PC-3 (cell line): Measurements from ENCODE around the gene NANOS3. TPM values are rescaled to one million over a fixed set of nuclear protein-coding genes. Genes with fewer than 3 reads are reported as not detected.

Experiments
- ATAC-seq: fragments of 200-7000 bp; cut with Tn5 transposase; 2 replicates; pipeline ENCODE4 v1.9.1; 2020; ENCODE audit warnings: mild to moderate bottlenecking, moderate library complexity
- BruUV-seq: library from RNA; stranded (reverse); fragments of 400-500 nt; replicated peaks from 2 replicates; lab custom pipeline; 2021; lab: Mats Ljungman, UMichigan
- CTCF ChIA-PET: fragments of 300-600 bp; sonication (Branson Sonifier 250); formaldehyde crosslinking; loops from one replicate; lab custom pipeline; 2022; ENCODE audit warnings: antibody characterized with exemption; lab: Charles Lee
- POLR2A ChIA-PET: fragments of 300-600 bp; sonication (Branson Sonifier 250); formaldehyde crosslinking; loops from one replicate; lab custom pipeline; 2022; ENCODE audit warnings: antibody characterized with exemption; ENCODE audit not compliant: unreplicated experiment; lab: Charles Lee
- DNase-seq: peaks from one replicate; pipeline ENCODE4 v3.0.0-alpha.2; 2015
- H2AFZ ChIP-seq: fragments of 300-600 bp; sonication (generic); 2 replicates; pipeline ENCODE4 v1.6.0; 2016; ENCODE audit warnings: antibody characterized with exemption, low read length
- H3F3A ChIP-seq: fragments of 300-600 bp; sonication (generic); one replicate; pipeline ENCODE4 v1.6.0; 2017; ENCODE audit warnings: antibody characterized with exemption, low read length, control low read depth, mild to moderate bottlenecking; ENCODE audit not compliant: unreplicated experiment
- H3K27ac ChIP-seq: fragments of 300-600 bp; sonication (generic); 2 replicates; pipeline ENCODE4 v1.5.1; 2016; ENCODE audit warnings: mild to moderate bottlenecking, low read length
- H3K27me3 ChIP-seq: fragments of 300-600 bp; sonication (generic); 2 replicates; pipeline ENCODE4 v1.6.1; 2016; ENCODE audit warnings: low read length, mixed read lengths
- H3K36me3 ChIP-seq: fragments of 300-600 bp; sonication (generic); 2 replicates; pipeline ENCODE4 v1.6.1; 2016; ENCODE audit warnings: low read depth, mixed run types, low read length, mixed read lengths
- H3K4me1 ChIP-seq: fragments of 300-600 bp; sonication (generic); 2 replicates; pipeline ENCODE4 v1.5.1; 2016; ENCODE audit warnings: low read length; ENCODE audit not compliant: insufficient read depth
- H3K4me2 ChIP-seq: fragments of 300-600 bp; sonication (generic); 2 replicates; pipeline ENCODE4 v1.6.0; 2016; ENCODE audit warnings: low read length
- H3K4me3 ChIP-seq: fragments of 300-600 bp; sonication (generic); 2 replicates; pipeline ENCODE4 v1.5.1; 2016; ENCODE audit warnings: mild to moderate bottlenecking, low read length, mixed read lengths
- H3K79me2 ChIP-seq: fragments of 300-600 bp; sonication (generic); 2 replicates; pipeline ENCODE4 v1.6.1; 2017; ENCODE audit warnings: low read length, mixed read lengths
- H3K9ac ChIP-seq: fragments of 300-600 bp; sonication (generic); 2 replicates; pipeline ENCODE4 v1.6.0; 2016; ENCODE audit warnings: mild to moderate bottlenecking, low read length
- H3K9me2 ChIP-seq: fragments of 300-600 bp; sonication (generic); replicated peaks from 2 replicates; pipeline ENCODE4 v1.6.1; 2016; ENCODE audit warnings: mixed run types, low read length, mixed read lengths
- H3K9me3 ChIP-seq: fragments of 300-600 bp; sonication (generic); 2 replicates; pipeline ENCODE4 v1.6.1; 2016; ENCODE audit warnings: low read length, mixed read lengths
- H4K20me1 ChIP-seq: fragments of 300-600 bp; sonication (generic); 2 replicates; pipeline ENCODE4 v1.6.1; 2016; ENCODE audit warnings: low read length, mixed read lengths
- EZH2 ChIP-seq: fragments of 300-600 bp; sonication (generic); IDR thresholded peaks from one replicate; pipeline ENCODE4 v1.6.1; 2017; ENCODE audit warnings: antibody characterized with exemption, mild to moderate bottlenecking, low read length; ENCODE audit not compliant: unreplicated experiment
- EZH2phosphoT487 ChIP-seq: fragments of 300-600 bp; sonication (generic); IDR thresholded peaks from 2 replicates; pipeline ENCODE4 v1.6.1; 2018; ENCODE audit warnings: mild to moderate bottlenecking, antibody characterized with exemption, low read length, borderline replicate concordance
- intact Hi-C: fragments of 100-400 bp; cut with micrococcal nuclease; formaldehyde crosslinking; loops from 2 replicates; pipeline ENCODE4 v1.9.0; 2023
- total RNA-seq: library from RNA; depleted of rRNA; stranded (reverse); fragments of >200 nt; gene quantifications from 2 replicates; pipeline ENCODE4 v1.2.3, GENCODE V29; 2014
- TF ChIP-seq, protein P1 (sequence below): fragments of 300-600 bp; sonication (generic); conservative IDR thresholded peaks from 2 replicates; pipeline ENCODE4 v1.5.1; 2017; ENCODE audit warnings: antibody characterized with exemption, low read depth, mild to moderate bottlenecking, low read length

Gene NANOS3
- total RNA-seq, 1 experiment from 2014 or later: 1.7 TPM

DNA sequence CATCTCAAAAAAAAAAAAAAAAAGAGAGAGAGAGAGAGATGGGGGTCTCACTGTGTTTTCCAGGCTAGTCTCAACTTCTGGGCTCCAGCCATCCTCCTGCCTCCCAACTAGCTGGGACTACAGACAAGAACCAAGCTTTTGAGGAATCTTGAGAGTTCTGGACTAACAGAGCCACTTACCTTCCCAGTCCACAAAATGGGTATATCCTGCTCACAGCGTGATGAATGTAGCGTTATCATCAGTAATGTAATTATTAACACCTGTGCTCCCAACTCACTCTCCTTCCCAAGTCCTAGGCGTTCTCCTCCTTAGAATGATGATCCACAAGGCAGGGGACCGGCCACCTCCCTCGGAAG lies 4.6 kb upstream of the NANOS3 start:
- intact Hi-C loops: no loop called here
- H3K9me3 ChIP-seq: no peaks in the 10 kb centered on the region
- no peaks in the 10 kb centered on the region for H3F3A ChIP-seq
- H3K4me1 ChIP-seq: no peaks in the 10 kb centered on the region
- no peak overlapping the region for H3K4me2 ChIP-seq
- H2AFZ ChIP-seq: no peak overlapping the region
- TF ChIP-seq EZH2: no peak
- TF ChIP-seq, protein P1, sequence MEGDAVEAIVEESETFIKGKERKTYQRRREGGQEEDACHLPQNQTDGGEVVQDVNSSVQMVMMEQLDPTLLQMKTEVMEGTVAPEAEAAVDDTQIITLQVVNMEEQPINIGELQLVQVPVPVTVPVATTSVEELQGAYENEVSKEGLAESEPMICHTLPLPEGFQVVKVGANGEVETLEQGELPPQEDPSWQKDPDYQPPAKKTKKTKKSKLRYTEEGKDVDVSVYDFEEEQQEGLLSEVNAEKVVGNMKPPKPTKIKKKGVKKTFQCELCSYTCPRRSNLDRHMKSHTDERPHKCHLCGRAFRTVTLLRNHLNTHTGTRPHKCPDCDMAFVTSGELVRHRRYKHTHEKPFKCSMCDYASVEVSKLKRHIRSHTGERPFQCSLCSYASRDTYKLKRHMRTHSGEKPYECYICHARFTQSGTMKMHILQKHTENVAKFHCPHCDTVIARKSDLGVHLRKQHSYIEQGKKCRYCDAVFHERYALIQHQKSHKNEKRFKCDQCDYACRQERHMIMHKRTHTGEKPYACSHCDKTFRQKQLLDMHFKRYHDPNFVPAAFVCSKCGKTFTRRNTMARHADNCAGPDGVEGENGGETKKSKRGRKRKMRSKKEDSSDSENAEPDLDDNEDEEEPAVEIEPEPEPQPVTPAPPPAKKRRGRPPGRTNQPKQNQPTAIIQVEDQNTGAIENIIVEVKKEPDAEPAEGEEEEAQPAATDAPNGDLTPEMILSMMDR: no peak
- TF ChIP-seq EZH2phosphoT487: no peak
- H3K9ac ChIP-seq: no peak overlapping the region
- no peaks in the 10 kb centered on the region for H3K27me3 ChIP-seq
- ChIA-PET POLR2A (no interaction called here), CTCF (no interaction called here)
- ATAC-seq (no peak), DNase-seq (no peak)
- no peaks in the 10 kb centered on the region for H3K9me2 ChIP-seq
- H4K20me1 ChIP-seq: no peaks in the 10 kb centered on the region
- no peak overlapping the region for H3K27ac ChIP-seq
- no TSS peak for BruUV-seq
- H3K36me3 ChIP-seq: no peaks in the 10 kb centered on the region
- no peak overlapping the region for H3K4me3 ChIP-seq
- no peaks in the 10 kb centered on the region for H3K79me2 ChIP-seq

DNA sequence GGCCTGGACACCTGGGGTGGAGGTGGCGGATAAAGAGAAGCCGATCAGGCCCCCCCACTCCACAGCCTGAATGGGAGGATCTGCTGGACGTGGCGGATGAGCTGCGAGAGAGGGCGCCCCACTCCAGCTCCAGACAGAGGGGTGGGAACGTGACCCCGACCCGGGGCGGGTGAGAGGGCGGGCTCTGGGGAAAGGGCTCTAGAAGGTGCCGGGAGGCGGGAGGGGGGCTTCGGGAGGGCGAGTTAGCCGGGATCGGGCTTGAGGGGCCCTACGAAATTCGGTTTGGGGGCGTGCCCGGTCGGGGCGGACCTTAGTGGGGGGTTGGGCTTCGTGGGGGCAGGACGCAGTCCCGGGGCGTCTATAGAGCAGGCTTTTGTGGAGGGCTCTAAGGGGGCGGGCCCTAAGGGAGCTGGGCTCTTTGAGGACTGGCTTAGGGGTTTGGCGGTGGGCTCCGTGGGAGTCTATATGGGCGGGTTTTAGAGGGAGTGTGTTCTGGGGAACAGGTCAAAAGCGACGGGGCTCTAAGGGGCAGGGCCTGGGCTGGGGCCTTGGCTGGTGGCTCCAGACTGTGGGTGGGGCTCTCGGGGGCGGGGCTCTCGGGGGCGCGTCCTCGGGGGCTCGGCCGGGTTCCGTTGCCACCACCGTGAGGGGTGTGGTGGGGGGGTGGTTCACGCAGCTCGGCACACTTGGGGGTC lies 4.1 kb upstream of the NANOS3 start:
- no peaks in the 10 kb centered on the region for H3K79me2 ChIP-seq
- H3K9ac ChIP-seq: no peak overlapping the region
- H3K4me2 ChIP-seq: no peak overlapping the region
- DNase-seq: no peak
- ATAC-seq: no peak
- H3K36me3 ChIP-seq: no peaks in the 10 kb centered on the region
- no peaks in the 10 kb centered on the region for H3K9me3 ChIP-seq
- H3K4me1 ChIP-seq: no peaks in the 10 kb centered on the region
- no peaks in the 10 kb centered on the region for H3K9me2 ChIP-seq
- H2AFZ ChIP-seq: no peak overlapping the region
- no TSS peak for BruUV-seq
- intact Hi-C loops: no loop called here
- TF ChIP-seq EZH2phosphoT487 (no peak), EZH2 (no peak)
- TF ChIP-seq, protein P1: no peak
- ChIA-PET CTCF (no interaction called here), POLR2A (no interaction called here)
- H3K27me3 ChIP-seq: no peaks in the 10 kb centered on the region
- H3F3A ChIP-seq: no peaks in the 10 kb centered on the region
- no peaks in the 10 kb centered on the region for H4K20me1 ChIP-seq
- no peak overlapping the region for H3K27ac ChIP-seq
- no peak overlapping the region for H3K4me3 ChIP-seq

DNA sequence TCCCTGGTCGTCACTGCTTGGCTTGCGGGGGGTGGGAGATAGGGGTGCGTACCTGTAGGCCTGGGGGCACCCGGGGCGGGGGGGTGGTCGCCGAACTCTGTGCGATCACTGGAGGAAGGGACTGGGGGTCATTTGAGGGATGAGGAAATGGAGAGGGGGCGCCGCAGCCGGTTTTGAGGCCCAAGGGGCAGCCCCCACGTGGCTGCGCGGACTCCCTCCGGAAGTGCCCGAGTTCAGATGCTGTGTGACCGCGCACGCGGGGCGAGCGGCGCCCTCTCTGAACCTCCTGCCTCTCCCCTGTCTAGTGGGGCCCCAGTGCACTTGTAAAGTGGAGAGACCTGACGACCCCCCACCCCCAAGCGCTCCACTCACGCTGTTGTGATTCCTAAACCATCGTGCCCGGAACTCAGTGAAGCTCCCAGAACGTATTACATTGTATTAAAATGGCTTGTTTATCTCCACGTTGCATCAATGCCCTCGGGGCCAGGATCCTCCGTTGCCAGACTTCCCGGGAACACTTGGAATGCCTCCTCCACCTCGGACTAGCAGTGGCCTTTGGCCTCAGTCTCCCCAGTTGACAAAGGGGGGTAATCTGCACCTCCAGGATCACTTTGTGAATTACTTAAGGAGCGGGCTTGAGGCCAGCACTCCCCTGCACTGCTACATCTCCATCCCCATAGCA lies 3.0 kb upstream of the NANOS3 start:
- Histone ChIP-seq H3F3A (no peaks in the 10 kb centered on the region), H3K27me3 (no peaks in the 10 kb centered on the region), H3K9me2 (no peaks in the 10 kb centered on the region), H3K9me3 (no peaks in the 10 kb centered on the region), H3K79me2 (no peaks in the 10 kb centered on the region), H3K4me2 (no peak overlapping the region), H3K27ac (no peak overlapping the region), H3K4me1 (no peaks in the 10 kb centered on the region), H4K20me1 (no peaks in the 10 kb centered on the region), H3K9ac (no peak overlapping the region), H3K4me3 (no peak overlapping the region), H3K36me3 (no peaks in the 10 kb centered on the region), H2AFZ (no peak overlapping the region)
- intact Hi-C loops: no loop called here
- no TSS peak for BruUV-seq
- TF ChIP-seq, protein P1: no peak
- TF ChIP-seq EZH2: no peak
- TF ChIP-seq EZH2phosphoT487: no peak
- ATAC-seq: no peak
- no peak for DNase-seq
- CTCF ChIA-PET: interaction anchor here (0.5 kb wide), 1 partner anchor 185 kb away, joined by 3 read pairs; no protein-coding TSS in a partner anchor
- POLR2A ChIA-PET: no interaction called here
